RWPE1 (cell line): Measurements from ENCODE around the gene COL9A3.

Experiments
- CTCF ChIA-PET: fragments of 350-600 bp; sonication (Branson Sonifier 250); formaldehyde crosslinking; extraction: SDS; loops from one replicate; lab custom pipeline; 2021; lab: Yijun Ruan, JAX
- POLR2A ChIA-PET: fragments of 400-600 bp; formaldehyde crosslinking; extraction: SDS; loops from one replicate; lab custom pipeline; 2020; ENCODE audit warnings: antibody characterized with exemption; ENCODE audit not compliant: low non-redundant PET; lab: Yijun Ruan, JAX
- DNase-seq: peaks from one replicate; pipeline ENCODE4 v3.0.0; 2012; ENCODE audit warnings: low spot score
- H3K27ac ChIP-seq: fragments of 450-650 bp; 2 replicates; pipeline ENCODE4 v1.5.1; 2017
- CTCF ChIP-seq: fragments of 450-650 bp; conservative IDR thresholded peaks from 2 replicates; pipeline ENCODE4 v1.5.1; 2017; ENCODE audit warnings: low read depth, mild to moderate bottlenecking

The COL9A3 gene

GRCh38 chr20:62793757-62794006, 23.2 kb upstream of the COL9A3 start:
- peak overlapping the region; percentile 97 for H3K27ac ChIP-seq
- TF ChIP-seq CTCF: no peak
- peak; percentile 71 for DNase-seq
- ChIA-PET CTCF (interaction anchor here (0.9 to 1.8 kb wide), 7 partner anchors 14 to 294 kb away, joined by 3 to 7 read pairs (median 5); partner anchors contain the start of gene NTSR1), POLR2A (interaction anchor here (0.5 to 1.7 kb wide), 5 partner anchors 56 to 170 kb away, joined by 3 to 4 read pairs (median 3); partner anchors contain the start of gene NTSR1)

GRCh38 chr20:62794007-62794724, 22.7 kb upstream of the COL9A3 start:
- CTCF ChIA-PET: interaction anchor here (0.7 to 1.8 kb wide), 8 partner anchors 13 to 294 kb away, joined by 3 to 7 read pairs (median 4); partner anchors contain the start of gene NTSR1
- peak; percentile 99 for DNase-seq

DNA sequence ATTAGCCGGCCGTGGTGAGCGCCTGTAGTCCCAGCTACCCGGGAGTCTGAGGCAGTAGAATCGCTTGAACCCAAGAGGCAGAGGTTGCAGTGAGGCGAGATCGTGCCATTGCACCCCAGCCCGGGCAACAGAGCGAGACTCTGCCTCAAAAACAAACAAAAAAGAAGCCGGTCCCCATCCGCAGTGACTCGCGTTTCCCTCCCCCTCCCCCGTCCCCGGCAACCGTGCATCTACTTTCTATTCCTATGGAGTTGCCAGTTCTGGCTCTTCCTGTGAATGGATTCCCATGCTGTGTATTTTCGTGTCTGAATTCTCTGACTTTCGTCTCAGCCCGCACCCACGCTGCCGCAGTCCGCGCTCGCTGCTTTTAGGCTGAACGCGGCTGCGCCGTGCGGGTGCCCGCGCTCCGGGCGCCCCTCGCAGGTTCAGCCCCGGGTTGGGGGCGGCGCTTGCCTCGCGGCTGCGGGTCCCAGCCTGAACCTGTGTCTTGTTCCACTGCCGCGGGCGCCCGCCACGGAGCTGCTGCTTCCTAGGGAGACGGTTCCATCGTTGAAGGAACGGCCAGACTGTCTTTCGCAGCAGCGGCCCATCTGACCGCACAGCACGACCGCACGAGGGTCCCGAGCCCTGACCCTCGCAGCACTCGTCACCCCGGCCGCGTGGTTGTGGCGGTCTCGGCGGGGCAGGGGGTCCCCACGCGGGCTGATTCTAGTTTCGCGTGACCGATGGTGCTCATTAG, 21.7 kb upstream of the COL9A3 start:
- ChIA-PET CTCF (interaction anchor here (0.7 to 4.3 kb wide), 5 partner anchors 12 to 295 kb away, joined by 3 to 35 read pairs (median 6); no protein-coding TSS in a partner anchor), POLR2A (interaction anchor here (0.5 to 1.7 kb wide), 5 partner anchors 19 to 139 kb away, joined by 3 to 5 read pairs (median 4); partner anchors contain the start of genes NTSR1 and TCFL5)
- peak overlapping the region; percentile 97 for H3K27ac ChIP-seq
- DNase-seq: peak; percentile 74
- no peak for TF ChIP-seq CTCF

More at GRCh38 chr20:62794007-62794724, 22.7 kb upstream of the COL9A3 start:
- POLR2A ChIA-PET: interaction anchor here (0.5 to 1.7 kb wide), 9 partner anchors 20 to 171 kb away, joined by 3 to 5 read pairs (median 3); partner anchors contain the start of genes NTSR1 and TCFL5
- TF ChIP-seq CTCF: no peak
- peak overlapping the region; percentile 97 for H3K27ac ChIP-seq

DNA sequence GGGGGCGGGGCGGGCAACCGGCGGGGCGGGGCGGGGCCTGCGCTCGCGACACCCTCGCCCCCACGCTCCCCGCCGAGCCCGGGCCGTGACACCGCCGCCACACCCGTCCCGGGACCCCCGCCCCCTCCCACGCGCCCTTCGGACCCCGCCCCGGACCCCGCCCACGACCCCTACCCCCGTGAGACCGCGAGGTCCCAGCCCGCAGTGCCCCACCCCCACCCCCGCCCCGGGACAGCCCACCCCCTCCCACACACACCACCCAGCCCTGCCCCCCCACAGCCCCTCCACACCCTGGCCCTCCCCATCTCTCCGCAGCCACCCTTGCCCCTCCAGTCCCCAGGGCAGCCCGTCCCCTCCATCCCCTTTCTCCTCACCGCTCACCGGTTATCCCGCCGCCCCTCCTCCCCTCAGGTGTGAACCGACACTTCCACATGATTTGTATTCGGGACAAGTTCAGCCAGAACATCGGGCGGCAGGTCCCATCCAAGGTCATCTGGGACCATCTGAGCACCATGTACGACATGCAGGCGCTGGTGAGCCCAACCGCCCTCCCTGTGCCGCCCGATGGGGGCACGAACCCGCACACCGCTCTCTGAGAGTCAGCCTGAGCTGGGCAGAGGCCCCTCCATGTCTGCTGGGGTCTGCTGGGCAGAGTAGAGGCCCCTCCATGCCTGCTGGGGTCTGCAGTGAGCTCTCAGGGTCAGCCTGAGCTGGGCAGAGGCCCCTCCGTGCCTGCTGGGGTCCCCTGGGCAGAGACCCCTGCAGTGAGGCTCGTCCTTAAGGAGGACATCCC, 20.0 kb upstream of the COL9A3 start:
- POLR2A ChIA-PET: interaction anchor here (0.6 kb wide), 1 partner anchor 64 kb away, joined by 4 read pairs; no protein-coding TSS in a partner anchor
- H3K27ac ChIP-seq: peak overlapping the region; percentile 97
- DNase-seq: no peak
- TF ChIP-seq CTCF: no peak
- CTCF ChIA-PET: interaction anchor here (0.6 to 4.3 kb wide), 3 partner anchors 11 to 291 kb away, joined by 4 to 35 read pairs (median 4); no protein-coding TSS in a partner anchor

- DNase-seq: no peak
- ChIA-PET CTCF (interaction anchor here (0.6 to 4.3 kb wide), 4 partner anchors 10 to 292 kb away, joined by 4 to 35 read pairs (median 6); no protein-coding TSS in a partner anchor), POLR2A (interaction anchor here (0.6 kb wide), 1 partner anchor 63 kb away, joined by 4 read pairs; no protein-coding TSS in a partner anchor)
- H3K27ac ChIP-seq: peak overlapping the region; percentile 97
- TF ChIP-seq CTCF: no peak
Measured at GRCh38 chr20:62797671-62798532, 18.9 kb upstream of the COL9A3 start.
